HG03066 (cell line): ENCODE measurements around the gene UAP1.

Experiments used
- ATAC-seq: cut with Tn5 transposase; IDR thresholded peaks from one replicate; pipeline ENCODE4 v1.9.1; 2021; ENCODE audit warnings: low read depth; ENCODE audit not compliant: unreplicated experiment

Gene UAP1

DNA sequence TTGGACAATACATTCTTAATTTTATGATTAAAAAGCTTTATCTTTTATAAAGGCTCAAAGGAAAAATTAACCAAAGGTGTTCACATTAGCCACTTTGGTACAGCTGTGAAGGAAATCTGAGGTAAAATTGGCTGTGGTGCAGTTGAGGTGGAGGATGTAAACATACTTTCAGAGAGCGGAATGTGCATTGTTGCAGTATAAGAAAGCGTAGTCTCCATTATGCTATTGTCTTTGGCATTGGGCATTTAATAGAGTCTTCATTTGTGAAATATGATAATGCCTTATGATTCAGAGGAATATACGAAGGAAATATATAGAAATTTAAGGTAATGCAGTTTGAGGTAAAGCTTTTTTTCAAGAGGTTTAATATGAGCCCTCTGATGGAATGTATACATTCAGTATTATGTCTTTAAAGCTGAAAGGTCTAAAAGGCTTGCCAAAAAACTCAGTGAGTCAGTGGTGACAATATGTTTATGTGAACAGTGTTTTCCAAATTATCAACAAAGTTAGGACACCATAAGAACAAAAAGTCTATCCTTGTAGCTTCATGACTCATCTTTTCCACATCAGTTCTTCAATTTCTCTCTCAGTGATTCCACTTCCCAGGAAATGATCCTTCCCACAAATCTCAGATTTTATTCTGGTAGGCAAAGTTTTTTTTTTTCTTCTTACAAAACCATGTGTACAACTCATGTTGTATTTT is 43.9 kb downstream of the UAP1 start:
- no peak for ATAC-seq

DNA sequence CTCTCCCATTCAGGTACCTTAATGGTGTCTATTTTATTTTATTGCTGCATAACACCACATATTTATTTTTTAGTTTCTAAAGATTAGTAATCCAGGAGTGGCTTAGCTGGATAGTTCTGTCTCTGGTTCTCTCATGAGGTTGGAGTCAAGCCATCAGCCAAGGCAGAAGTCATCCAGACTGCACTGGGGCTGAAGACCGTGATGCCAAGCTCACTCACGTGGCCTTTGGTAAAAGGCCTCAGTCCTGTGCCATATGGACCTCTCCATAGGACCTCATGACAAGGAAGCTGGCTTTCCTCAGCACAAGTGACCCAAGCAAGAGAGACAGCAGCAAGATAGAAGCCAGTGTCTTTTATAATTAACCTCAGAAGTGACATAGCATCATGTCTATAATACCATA is 47.8 kb downstream of the UAP1 start:
- ATAC-seq: no peak

DNA sequence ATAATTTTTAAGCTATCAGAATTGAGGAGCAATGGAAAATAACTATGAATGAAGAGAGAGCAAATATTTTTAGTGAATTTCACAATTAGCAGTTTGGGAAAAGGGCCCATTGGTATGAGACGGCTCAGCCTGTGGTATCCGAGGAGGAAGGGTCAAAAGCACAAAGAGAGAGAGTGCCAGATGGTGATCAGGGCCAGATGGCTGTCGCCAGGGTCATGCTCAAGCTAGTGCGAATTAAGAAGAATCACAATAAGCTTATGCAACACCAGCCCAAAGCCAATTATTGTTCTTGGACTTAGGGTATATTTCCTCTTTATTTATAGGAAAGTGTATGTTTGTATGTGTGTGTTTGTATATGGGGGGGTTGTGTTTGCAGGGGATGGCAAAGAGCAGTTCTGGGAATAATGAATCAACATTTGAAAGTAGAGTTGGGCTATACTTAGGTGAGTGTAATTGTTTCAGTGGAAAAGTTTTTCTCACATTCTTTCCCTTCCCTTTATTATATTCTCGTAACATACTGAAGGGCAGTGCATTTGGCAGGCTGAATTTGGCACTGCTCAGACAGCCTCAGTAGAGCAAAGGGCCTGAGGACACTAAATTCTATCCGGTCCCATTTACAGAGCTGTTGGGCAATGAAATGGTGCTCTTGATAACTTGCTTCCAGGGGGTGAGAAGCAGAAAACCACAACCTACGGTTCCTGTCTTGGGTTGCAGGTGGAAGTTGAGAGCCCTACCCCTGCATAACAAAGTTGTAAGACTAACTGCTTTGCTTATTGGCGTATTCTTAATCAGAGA is 51.3 kb downstream of the UAP1 start:
- ATAC-seq: no peak

DNA sequence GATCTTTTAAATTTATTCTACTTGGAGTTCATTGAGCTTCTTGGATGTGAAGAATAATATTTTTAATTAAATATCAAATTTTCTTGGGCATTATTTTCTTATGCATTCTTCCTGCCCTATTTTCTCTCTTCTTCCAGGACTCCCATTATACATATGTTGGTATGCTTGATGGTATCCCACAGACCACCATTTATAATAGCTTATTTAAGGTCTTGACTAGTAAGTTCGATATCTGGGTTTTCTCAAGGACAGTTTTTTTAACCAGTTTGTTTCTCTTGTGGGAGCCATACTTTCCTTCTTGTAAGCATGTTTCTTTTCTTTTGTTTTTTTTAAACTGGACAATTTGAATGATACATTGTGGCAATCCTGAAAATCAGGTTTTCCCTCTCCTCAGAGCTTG is 55.3 kb downstream of the UAP1 start:
- no peak for ATAC-seq

DNA sequence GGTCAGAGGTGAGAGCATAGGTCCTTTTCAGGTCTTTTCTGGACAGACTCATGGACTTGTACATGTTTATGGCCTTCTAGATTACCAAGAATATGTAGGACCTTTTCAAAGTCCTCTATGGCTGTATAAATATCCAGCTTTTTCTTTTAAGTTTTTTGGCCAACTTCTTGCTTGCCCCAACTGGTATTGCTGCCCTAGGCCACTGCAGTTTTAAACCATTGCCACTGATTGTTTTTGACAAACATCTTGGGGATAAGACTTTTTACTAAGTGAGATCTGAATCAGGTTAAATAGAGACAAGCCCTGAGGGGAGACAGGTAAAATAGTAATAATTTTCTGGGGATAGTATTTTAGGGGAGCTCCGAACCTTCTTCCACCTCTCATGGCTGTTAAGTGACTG is 56.0 kb downstream of the UAP1 start:
- ATAC-seq: no peak

DNA sequence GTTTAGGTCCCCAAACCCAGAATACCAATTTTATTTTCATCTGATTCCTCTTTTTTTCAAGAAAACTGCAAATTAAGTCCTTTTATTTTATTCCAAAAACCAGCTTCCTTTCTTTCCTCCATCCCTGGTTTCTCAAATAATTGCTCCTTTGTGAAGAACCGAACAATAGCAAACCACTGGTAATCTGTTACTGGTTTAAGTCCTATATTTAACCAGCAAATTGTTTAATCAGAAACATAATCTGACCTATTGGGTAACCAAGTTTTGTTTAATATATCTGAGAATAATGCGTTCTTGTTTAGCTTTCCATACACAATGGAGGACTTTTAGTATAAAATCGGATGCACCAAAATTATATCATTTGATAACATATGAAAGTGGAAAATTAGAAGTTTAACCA is 57.6 kb downstream of the UAP1 start:
- ATAC-seq: no peak

DNA sequence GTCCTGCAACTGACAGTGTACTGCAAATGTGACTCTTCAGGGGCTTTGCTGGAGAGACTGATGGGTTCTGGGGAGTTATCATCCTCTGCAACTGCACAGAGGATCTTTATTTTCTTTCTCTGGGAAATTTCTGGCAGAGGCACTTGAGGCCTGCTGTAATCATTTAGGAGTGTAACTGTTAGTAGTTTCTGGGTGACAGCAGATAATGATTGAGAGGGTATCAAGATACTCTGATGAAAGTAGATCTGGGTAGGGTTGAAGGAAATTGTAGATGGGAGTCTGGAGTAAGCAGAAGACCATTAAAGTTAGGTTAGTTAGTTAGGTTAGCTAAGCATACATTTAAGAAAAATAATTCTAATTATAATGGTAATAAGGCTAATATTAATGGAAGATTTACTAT is 59.7 kb downstream of the UAP1 start:
- no peak for ATAC-seq

DNA sequence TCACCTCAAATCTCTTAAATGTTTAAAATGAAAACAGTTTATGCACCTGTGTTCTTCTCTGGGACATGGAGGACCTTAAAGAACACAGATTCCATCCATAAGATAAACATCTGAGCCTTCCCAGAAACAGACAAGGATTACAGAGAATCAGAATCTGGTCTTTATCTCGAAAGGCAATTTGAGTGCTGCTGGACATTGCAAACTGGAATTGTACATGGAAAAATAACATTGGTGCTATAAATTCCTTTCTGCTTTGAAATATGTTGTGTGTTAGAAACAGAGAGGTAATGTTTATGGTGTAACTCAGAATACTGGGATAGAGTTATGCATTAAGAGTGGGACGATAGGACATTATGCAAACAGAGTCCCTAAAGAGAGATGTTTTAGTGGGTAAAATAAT is 64.2 kb downstream of the UAP1 start:
- no peak for ATAC-seq

DNA sequence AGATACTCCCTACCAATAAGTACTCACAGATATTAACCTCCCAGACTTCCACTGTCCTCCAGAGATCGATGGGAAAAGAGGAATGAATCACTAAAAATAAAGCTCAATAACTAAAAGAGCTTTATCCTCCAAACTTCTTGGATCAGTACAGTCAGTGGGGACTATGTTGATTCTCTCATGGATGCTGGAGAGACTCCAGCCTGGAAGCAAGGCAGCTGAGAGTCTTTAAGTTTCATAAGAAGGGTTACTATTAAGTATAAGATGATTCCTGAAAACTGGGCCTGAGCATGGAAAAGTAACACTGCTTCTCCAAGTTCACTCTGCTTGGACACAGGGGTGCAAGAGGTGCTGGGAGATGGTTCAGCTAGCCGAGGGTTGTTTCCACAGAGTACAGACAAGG is 64.6 kb downstream of the UAP1 start:
- no peak for ATAC-seq

DNA sequence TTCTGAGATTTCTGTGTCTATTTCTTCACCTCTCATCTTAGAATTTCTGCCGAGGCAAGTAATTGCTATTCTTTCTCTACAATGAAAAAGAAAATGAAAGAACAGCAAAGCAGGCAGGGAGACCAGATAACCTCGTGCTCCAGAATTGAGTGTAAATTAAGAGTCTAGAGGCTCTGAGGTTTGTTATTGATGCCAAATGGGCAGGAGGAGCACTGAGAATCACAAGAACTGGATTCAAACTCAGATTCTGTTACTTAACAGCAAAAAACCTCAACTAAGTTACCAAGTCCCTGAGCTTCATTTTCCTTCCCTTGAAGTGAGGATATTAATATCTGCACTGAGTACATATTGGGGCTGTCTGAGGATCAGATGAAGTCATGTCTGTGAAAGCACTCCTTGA is 65.2 kb downstream of the UAP1 start:
- ATAC-seq: no peak

DNA sequence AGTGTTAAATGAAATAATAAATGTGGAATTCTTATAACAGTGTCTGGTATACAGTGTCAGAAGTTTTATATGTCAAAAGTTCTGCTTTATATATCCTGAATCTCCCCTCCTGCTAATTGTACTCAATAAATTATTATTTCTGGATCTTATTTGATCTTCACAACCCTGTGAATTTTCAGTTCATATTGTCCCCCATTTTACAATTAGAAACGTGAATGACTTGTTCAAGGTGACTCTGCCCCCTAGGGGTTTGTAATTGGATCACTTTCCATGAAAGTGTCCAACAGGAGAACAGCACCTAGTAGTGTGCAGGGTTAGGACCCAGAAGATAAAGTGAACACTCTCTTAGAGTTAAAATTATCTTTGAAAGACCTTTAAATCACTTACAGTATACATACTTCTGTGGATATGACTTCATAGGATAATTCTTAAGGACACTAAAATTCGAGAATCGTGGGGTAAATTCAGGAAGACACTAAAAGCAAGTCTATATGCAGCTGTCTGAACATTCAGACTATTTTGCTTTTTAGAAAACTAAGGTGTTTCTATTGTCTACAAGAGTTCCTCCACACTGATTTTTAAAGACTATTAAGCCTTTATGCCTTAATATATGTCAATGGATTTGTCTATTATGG is 66.3 kb downstream of the UAP1 start:
- ATAC-seq: no peak

DNA sequence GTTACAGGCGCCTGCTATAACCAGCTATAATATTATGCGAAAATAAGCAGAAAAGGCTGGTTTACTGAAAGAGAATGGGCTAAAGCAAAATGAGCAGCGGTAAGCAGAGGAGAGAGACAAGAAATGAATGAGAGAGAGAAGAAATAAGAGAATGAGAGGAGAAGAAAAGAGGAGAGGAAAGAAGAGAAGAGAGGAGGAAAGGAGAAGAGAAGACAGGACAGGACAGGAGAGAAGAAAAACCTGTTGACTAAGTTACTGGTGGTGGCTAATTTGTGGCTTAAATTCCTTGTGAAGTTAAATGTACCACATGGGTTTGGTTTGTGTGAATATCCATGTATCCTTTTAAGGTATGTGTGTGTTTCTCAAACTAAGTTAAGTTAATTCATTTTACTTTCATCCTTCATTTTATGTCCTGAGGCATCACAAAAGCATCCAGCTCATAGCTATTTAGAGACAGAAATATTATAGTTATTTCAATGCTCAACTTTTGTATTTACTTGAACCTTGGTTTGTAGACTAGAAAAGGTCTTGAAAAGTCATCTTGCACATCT is 67.6 kb downstream of the UAP1 start:
- no peak for ATAC-seq

DNA sequence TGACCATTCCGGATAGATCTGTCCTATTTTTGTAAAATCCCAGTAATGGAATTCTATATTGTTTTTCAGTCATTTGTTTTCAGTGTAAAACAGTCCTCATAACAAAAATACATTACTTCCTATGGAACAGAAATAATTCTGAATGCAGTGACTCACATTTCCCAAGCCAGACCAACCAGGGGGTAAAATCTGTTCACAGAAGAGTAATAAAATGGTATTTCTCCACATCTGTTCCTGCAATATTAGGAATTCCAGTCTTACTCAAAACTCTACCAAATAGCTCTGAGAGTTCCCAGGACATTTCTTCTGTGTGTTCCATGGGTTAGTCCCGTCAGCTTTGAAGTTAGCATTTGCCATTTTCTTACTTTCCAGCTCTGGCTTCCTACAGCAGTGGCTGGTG is 68.1 kb downstream of the UAP1 start:
- no peak for ATAC-seq

DNA sequence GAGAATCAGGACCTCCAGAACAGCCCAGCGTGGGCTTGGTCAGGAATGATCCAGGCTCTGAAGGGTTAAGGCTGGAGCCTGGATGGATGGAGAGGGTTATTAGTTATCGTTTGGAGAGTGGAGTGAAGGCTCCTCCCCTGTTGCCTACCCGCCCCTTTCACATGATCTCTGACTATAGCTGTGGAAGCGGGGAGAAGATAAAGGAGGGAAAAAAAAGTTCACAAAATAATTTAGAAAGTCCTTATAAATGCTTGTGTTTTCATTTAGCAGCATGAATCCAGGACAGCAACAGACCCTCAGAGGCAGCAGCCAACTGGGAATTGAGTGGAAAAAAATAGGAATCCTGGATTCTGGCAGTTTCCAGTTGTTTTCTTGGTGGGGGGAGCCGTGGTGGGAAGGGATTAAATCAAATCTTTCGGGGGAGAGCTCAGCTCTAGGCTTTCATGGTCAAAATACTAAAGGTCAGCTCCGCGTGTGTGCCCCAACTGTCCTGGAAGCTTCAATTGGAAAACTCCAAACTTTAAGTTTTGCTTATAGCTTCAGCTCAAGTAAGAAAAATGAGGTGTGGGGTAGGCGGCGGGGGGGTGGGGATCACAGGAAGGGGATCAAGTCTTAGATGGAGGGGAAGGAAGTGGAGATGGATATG is 70.1 kb downstream of the UAP1 start:
- ATAC-seq: no peak

DNA sequence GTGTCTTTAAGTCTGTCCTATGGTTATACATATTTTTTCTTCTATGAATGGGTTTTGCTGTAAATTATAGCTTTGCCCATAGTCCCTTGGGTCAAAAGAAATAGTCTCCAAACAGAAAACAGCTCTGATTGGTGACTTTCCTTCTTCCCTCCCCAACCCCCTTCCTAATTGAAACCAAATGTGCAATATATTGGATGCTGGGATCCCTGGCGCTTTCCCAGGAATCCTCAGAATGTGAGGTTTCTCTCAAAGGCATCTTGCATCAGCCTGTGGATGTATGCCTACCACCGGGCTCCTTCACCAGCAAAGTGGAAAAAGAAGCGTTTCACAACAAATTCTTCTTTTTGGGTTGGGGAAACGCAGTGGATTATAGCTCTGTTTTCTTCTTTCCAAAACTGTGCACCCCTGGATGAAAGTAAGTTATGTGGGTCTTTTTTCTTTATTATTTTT is 70.7 kb downstream of the UAP1 start, which contains the start of gene DDR2:
DDR2 (plus strand) TSS at position 248 of the 450 bp plus-strand sequence. CDS start 86,600 bp downstream, outside the sequence.
- ATAC-seq: no peak

DNA sequence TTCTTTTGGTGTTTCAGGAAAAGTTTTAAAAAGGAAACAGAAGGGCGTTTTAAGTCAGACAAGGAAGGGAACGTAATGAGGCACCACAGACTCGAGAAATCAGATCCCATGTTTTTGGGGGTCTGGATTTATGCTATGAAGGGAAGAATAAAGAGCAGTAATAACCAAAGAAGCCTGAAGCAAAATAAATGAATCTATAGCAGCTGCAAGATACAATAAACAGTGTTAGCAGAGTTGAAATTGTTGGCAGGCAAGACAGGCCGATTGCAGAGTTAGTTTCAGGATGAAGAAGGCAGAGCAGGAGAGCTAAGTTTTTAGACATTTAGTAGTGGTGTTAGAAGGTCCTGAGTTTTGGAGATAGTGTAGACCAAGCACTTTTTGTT is 71.2 kb downstream of the UAP1 start:
- ATAC-seq: no peak

DNA sequence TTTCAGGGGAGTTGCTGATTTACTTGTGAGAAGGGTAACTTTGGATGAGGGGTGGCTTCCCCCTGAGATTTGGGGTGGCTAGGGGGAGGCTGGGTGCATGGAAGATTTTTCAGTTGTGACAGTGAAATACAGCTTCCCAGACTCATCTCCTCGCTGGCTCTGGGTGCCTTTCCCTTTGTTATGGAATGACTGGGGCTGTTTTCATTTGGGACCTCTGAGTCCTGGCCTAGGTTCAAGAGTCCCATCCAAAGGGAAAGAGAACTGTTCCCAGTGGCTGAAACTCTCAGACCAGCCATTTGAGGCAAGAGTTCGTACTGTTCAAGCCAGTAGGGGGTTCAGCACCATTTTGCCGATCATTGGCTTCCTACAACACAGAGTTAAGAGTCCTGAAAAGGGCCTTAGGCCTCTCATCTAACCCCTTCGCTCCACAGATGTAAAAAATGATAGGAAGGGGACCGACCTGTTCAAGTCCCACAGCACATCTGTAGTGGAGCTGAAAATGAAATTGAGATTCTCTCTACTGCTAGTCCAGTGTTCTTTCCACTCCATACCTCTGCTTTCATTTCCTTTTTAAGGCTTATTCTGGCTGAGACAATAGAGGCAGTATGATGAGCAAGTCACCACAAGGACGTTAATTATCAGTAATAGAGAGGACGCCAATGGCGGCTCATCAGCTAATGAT is 71.7 kb downstream of the UAP1 start:
- peak; percentile 50 for ATAC-seq

DNA sequence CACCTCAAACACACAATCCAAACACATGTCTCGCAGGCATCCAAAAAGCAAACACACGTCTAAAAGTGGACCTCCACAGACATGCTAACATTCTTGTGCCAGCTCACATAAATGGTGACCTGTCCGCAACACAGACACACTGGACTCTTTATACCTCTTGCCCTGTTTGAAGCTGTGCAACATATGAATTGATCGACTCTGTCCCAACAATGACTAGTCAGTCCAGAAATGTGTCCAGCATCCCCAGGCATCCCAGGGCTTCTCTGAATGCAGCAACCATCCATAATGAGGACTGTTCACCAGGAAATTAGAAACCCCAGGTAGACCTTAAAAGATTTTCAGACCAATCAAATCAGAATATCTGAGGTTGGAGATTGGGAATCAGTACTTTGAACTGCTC is 73.9 kb downstream of the UAP1 start:
- no peak for ATAC-seq

DNA sequence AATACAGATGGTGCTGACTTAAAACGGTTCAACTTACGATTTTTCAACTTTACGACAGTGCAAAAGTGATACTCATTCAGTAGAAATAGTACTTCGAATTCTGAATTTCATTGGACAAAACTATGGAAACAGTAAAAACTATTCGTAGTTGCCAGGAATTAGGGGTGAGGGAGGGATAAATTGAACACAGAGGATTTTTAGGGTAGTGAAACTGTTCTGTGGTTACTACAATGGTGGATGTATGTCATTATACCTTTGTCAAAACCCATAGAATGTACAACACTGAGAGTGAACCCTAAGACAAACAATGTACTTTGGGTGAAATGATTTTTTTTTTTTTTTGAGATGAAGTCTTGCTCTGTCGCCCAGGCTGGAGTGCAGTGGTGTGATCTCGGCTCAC is 78.2 kb downstream of the UAP1 start:
- ATAC-seq: no peak

DNA sequence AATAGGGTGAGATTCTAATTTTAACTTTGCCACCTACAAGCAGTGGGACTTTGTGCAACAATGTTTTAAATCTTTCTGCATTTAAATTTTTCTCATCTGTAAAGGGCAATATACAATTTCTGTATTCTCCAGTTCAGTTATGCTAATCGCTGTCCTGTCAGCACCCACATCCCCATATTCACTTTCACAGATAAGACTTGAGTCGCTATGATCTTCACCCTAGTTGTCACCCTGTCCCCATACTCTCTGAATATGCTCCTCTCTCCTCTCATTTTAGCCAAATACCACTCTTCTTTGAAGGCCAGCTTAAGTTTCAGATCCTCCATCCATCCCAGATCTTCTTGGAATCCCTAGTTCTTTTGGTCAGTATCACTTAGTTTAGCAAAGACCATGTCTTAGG is 79.6 kb downstream of the UAP1 start:
- no peak for ATAC-seq
